ENCODE results near the gene TMEM26. TPM values are rescaled to one million over a fixed set of nuclear protein-coding genes. Genes with fewer than 3 reads are reported as not detected.

The TMEM26 gene
- total RNA-seq, 1 donor = 20.5 TPM

GRCh38 chr10:61472090-61472674, 19.0 kb upstream of the TMEM26 start:
- no peak for TF ChIP-seq CTCF (IDR thresholded peaks at IDR 0.05; ENCODE audit: insufficient read depth, low read length)
- no peak for DNase-seq (ENCODE audit: low read depth)

GRCh38 chr10:61471491-61471890, 18.3 kb upstream of the TMEM26 start:
- no peak for TF ChIP-seq CTCF (IDR thresholded peaks at IDR 0.05; ENCODE audit: insufficient read depth, low read length)
- DNase-seq (ENCODE audit: low read depth) = no peak
- H3K4me3 ChIP-seq (ENCODE audit: low read depth, low read length) = no peak overlapping the region

More at GRCh38 chr10:61472090-61472674, 19.0 kb upstream of the TMEM26 start:
- no peak overlapping the region for H3K4me3 ChIP-seq (ENCODE audit: low read depth, low read length)

- TF ChIP-seq CTCF (IDR thresholded peaks at IDR 0.05; ENCODE audit: insufficient read depth, low read length) = no peak
- no peak for DNase-seq (ENCODE audit: low read depth)
- H3K4me3 ChIP-seq (ENCODE audit: low read depth, low read length) = no peak overlapping the region
These were observed 17.6 kb upstream of the TMEM26 start for GRCh38 chr10:61470740-61471139.

- no peak for TF ChIP-seq CTCF (IDR thresholded peaks at IDR 0.05; ENCODE audit: insufficient read depth, low read length)
- H3K4me3 ChIP-seq (ENCODE audit: low read depth, low read length) = no peak overlapping the region
- peak; percentile 25 for DNase-seq (ENCODE audit: low read depth)
These were observed 12.9 kb upstream of the TMEM26 start for GRCh38 chr10:61465901-61466632.

- TF ChIP-seq CTCF (IDR thresholded peaks at IDR 0.05; ENCODE audit: insufficient read depth, low read length) = peak; percentile 29
- H3K4me3 ChIP-seq (ENCODE audit: low read depth, low read length) = no peak overlapping the region
- no peak for DNase-seq (ENCODE audit: low read depth)
These were observed 12.0 kb upstream of the TMEM26 start for GRCh38 chr10:61465171-61465496.

GRCh38 chr10:61464461-61465170, 11.4 kb upstream of the TMEM26 start:
- TF ChIP-seq CTCF (IDR thresholded peaks at IDR 0.05; ENCODE audit: insufficient read depth, low read length) = no peak
- peak; percentile 71 for DNase-seq (ENCODE audit: low read depth)
- H3K4me3 ChIP-seq (ENCODE audit: low read depth, low read length) = no peak overlapping the region
